Osteocyte (in vitro differentiated cells): ENCODE measurements around the gene PINK1. TPM values are rescaled to one million over a fixed set of nuclear protein-coding genes. Genes with fewer than 3 reads are reported as not detected.

ENCODE experiments used
- DNase-seq: peaks from one replicate; pipeline ENCODE4 v3.0.0; 2021; ENCODE audit warnings: mixed read lengths; ENCODE audit not compliant: unreplicated experiment; ENCODE audit errors: extremely low spot score
- H3K27ac Mint-ChIP-seq: one replicate; pipeline ENCODE4 v1.8.0; 2021; ENCODE audit warnings: mild to moderate bottlenecking, mixed read lengths; ENCODE audit not compliant: unreplicated experiment
- H3K27me3 Mint-ChIP-seq: one replicate; pipeline ENCODE4 v1.8.0; 2021; ENCODE audit warnings: mixed read lengths; ENCODE audit not compliant: unreplicated experiment
- H3K36me3 Mint-ChIP-seq: one replicate; pipeline ENCODE4 v1.8.0; 2021; ENCODE audit warnings: mixed read lengths; ENCODE audit not compliant: unreplicated experiment
- H3K4me1 Mint-ChIP-seq: one replicate; pipeline ENCODE4 v1.8.0; 2021; ENCODE audit warnings: mixed read lengths; ENCODE audit not compliant: unreplicated experiment
- H3K4me3 Mint-ChIP-seq: one replicate; pipeline ENCODE4 v1.8.0; 2021; ENCODE audit warnings: mild to moderate bottlenecking, moderate library complexity, mixed read lengths; ENCODE audit not compliant: unreplicated experiment
- H3K9me3 Mint-ChIP-seq: one replicate; pipeline ENCODE4 v1.8.0; 2021; ENCODE audit warnings: mixed read lengths; ENCODE audit not compliant: unreplicated experiment
- CTCF ChIP-seq: fragments of 200-600 bp; sonication (generic); IDR thresholded peaks from 2 replicates; pipeline ENCODE4 v1.5.0; 2021; ENCODE audit warnings: antibody characterized with exemption, mild to moderate bottlenecking, moderate library complexity
- total RNA-seq: library from RNA; stranded (reverse); gene quantifications from 2 replicates; pipeline ENCODE4 v1.2.1, GENCODE V29; 2021

The PINK1 gene
- total RNA-seq, 1 donor from 2014 or later: 55.2 TPM

DNA sequence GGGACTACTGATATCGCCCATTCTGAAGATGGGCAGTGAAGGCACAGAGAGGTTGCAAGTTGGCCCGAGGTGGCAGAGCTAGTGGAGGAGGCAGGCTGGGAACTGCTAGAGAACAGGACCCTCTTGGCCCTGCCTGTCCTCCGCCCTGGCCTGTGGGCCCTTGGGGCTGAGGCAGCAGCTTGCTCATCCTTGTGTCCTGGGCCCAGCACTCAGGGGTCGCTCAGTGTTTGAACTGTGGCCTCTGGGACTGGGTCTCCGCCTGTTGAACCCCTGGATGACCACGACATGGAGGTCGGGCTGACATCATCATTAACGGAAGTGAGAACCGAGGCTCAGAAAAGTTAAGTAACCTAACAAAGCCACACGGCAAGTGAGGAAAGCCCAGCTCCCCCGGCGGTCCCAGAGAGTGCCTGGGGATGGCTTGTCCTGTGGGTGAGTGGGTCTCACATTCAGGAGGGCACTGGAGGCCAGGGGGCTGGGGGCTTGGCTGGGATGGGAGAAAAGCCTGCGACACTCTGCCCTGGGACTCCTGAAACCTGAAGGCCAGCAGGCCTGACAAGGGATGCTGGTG is 50.9 kb downstream of the PINK1 start:
- H3K36me3 Mint-ChIP-seq: no peaks in the 10 kb centered on the region
- DNase-seq: no peak
- H3K4me3 Mint-ChIP-seq: no peak overlapping the region
- no peak overlapping the region for H3K27ac Mint-ChIP-seq
- no peaks in the 10 kb centered on the region for H3K27me3 Mint-ChIP-seq
- no peak for TF ChIP-seq CTCF
- H3K9me3 Mint-ChIP-seq: no peaks in the 10 kb centered on the region
- no peaks in the 10 kb centered on the region for H3K4me1 Mint-ChIP-seq

DNA sequence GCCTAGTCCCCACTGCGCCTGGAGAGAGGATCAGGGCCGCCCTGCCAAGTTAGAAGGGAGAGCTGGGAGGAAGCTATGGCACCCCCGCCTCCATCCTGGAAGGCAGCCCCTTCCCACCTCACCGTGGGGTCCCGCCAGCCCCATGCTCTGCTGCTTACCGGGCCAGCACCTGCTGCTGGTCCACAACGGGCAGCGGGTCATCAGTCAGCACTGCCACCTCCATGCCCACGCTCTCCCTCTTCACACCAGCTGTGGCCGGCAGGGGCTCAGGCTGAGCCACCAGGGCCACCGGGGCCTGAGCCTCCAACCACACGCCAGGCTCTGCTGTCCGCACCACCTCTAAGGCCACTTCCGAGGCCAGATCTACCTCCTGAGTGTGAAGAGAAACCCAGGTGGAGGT is 51.4 kb downstream of the PINK1 start:
- no peak overlapping the region for H3K4me3 Mint-ChIP-seq

GRCh38 chr1:20685099-20685662 is 51.9 kb downstream of the PINK1 start:
- Mint-ChIP-seq H3K4me1 (no peaks in the 10 kb centered on the region), H3K27ac (no peak overlapping the region), H3K4me3 (no peak overlapping the region), H3K9me3 (no peaks in the 10 kb centered on the region), H3K36me3 (no peaks in the 10 kb centered on the region), H3K27me3 (no peaks in the 10 kb centered on the region)
- no peak for TF ChIP-seq CTCF
- DNase-seq: no peak

More for the DNA sequence above, 51.4 kb downstream of the PINK1 start:
- no peaks in the 10 kb centered on the region for H3K36me3 Mint-ChIP-seq
- H3K9me3 Mint-ChIP-seq: no peaks in the 10 kb centered on the region
- no peak for TF ChIP-seq CTCF
- DNase-seq: no peak
- H3K27ac Mint-ChIP-seq: no peak overlapping the region
- no peaks in the 10 kb centered on the region for H3K4me1 Mint-ChIP-seq
- H3K27me3 Mint-ChIP-seq: no peaks in the 10 kb centered on the region

DNA sequence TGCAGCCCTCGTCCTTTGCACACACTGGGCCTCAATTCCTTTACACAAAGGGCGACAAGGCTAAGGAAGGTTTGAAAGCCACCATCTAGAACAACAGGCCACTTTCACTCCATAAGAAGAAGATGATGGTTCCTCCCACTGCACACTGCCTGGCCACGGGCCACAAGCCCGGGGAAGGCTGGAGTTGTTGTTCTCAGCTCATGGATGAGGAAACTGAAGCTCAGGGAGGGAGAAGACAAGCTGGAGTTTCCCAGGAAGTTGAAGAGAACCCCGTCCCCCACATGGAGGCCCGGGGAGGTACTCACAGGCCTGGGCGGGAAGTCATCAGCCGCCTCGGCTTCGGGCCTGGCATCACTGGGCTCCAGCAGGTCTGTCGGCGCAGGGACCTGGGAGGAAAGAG is 52.5 kb downstream of the PINK1 start:
- H3K9me3 Mint-ChIP-seq: no peaks in the 10 kb centered on the region
- no peak for DNase-seq
- no peak for TF ChIP-seq CTCF

GRCh38 chr1:20686883-20687725 is 53.8 kb downstream of the PINK1 start:
- DNase-seq: no peak

More for the DNA sequence above, 52.5 kb downstream of the PINK1 start:
- no peak overlapping the region for H3K4me3 Mint-ChIP-seq
- no peaks in the 10 kb centered on the region for H3K27me3 Mint-ChIP-seq
- no peak overlapping the region for H3K27ac Mint-ChIP-seq
- H3K4me1 Mint-ChIP-seq: no peaks in the 10 kb centered on the region
- no peaks in the 10 kb centered on the region for H3K36me3 Mint-ChIP-seq

More at GRCh38 chr1:20686883-20687725, 53.8 kb downstream of the PINK1 start:
- Mint-ChIP-seq H3K27ac (no peak overlapping the region), H3K27me3 (no peaks in the 10 kb centered on the region), H3K4me3 (no peak overlapping the region), H3K36me3 (no peaks in the 10 kb centered on the region), H3K4me1 (no peaks in the 10 kb centered on the region), H3K9me3 (no peaks in the 10 kb centered on the region)
- TF ChIP-seq CTCF: no peak
